Measurements from ENCODE around the gene SULT1C3.

Gene SULT1C3

GRCh38 chr2:108239786-108240185 is at the start of gene SULT1C3:
Gene SULT1C3, plus strand, starts transcription at chr2:108239968. Its CDS starts 7,227 bp downstream, at chr2:108247195.
- TF ChIP-seq GATA2 (IDR thresholded peaks at IDR 0.05; ENCODE audit: low read depth, low read length) (no peak), GATA3 (IDR thresholded peaks at IDR 0.05; ENCODE audit: low read depth, low read length) (no peak)

GRCh38 chr2:108193251-108193650 is 46.5 kb upstream of the SULT1C3 start:
- no peak for TF ChIP-seq GATA2 (IDR thresholded peaks at IDR 0.05; ENCODE audit: low read depth, low read length)
- no peak for TF ChIP-seq GATA3 (IDR thresholded peaks at IDR 0.05; ENCODE audit: low read depth, low read length)

- TF ChIP-seq GATA3 (IDR thresholded peaks at IDR 0.05; ENCODE audit: low read depth, low read length) = no peak
- no peak for TF ChIP-seq GATA2 (IDR thresholded peaks at IDR 0.05; ENCODE audit: low read depth, low read length)
Observed at GRCh38 chr2:108194409-108195132, 45.2 kb upstream of the SULT1C3 start.

- TF ChIP-seq GATA2 (IDR thresholded peaks at IDR 0.05; ENCODE audit: low read depth, low read length) (no peak), GATA3 (IDR thresholded peaks at IDR 0.05; ENCODE audit: low read depth, low read length) (no peak)
Observed at GRCh38 chr2:108195133-108195439, 44.7 kb upstream of the SULT1C3 start.

- TF ChIP-seq GATA3 (IDR thresholded peaks at IDR 0.05; ENCODE audit: low read depth, low read length) = no peak
- TF ChIP-seq GATA2 (IDR thresholded peaks at IDR 0.05; ENCODE audit: low read depth, low read length) = no peak
Observed at GRCh38 chr2:108199726-108200125, 40.0 kb upstream of the SULT1C3 start.

GRCh38 chr2:108200569-108200968 is 39.2 kb upstream of the SULT1C3 start:
- TF ChIP-seq GATA2 (IDR thresholded peaks at IDR 0.05; ENCODE audit: low read depth, low read length) (no peak), GATA3 (IDR thresholded peaks at IDR 0.05; ENCODE audit: low read depth, low read length) (no peak)

- TF ChIP-seq GATA2 (IDR thresholded peaks at IDR 0.05; ENCODE audit: low read depth, low read length) (no peak), GATA3 (IDR thresholded peaks at IDR 0.05; ENCODE audit: low read depth, low read length) (no peak)
Observed at GRCh38 chr2:108212671-108213070, 27.1 kb upstream of the SULT1C3 start.

GRCh38 chr2:108215794-108216211 is 24.0 kb upstream of the SULT1C3 start:
- TF ChIP-seq GATA2 (IDR thresholded peaks at IDR 0.05; ENCODE audit: low read depth, low read length) = no peak

- no peak for TF ChIP-seq GATA3 (IDR thresholded peaks at IDR 0.05; ENCODE audit: low read depth, low read length)
Observed at GRCh38 chr2:108217211-108217610, 22.6 kb upstream of the SULT1C3 start.

GRCh38 chr2:108219688-108220087 is 20.1 kb upstream of the SULT1C3 start:
- TF ChIP-seq GATA3 (IDR thresholded peaks at IDR 0.05; ENCODE audit: low read depth, low read length) = no peak
- no peak for TF ChIP-seq GATA2 (IDR thresholded peaks at IDR 0.05; ENCODE audit: low read depth, low read length)

GRCh38 chr2:108220191-108220590 is 19.6 kb upstream of the SULT1C3 start:
- TF ChIP-seq GATA2 (IDR thresholded peaks at IDR 0.05; ENCODE audit: low read depth, low read length) (no peak), GATA3 (IDR thresholded peaks at IDR 0.05; ENCODE audit: low read depth, low read length) (no peak)

- TF ChIP-seq GATA2 (IDR thresholded peaks at IDR 0.05; ENCODE audit: low read depth, low read length) (no peak), GATA3 (IDR thresholded peaks at IDR 0.05; ENCODE audit: low read depth, low read length) (no peak)
Observed at GRCh38 chr2:108220942-108221541, 18.7 kb upstream of the SULT1C3 start.

- no peak for TF ChIP-seq GATA3 (IDR thresholded peaks at IDR 0.05; ENCODE audit: low read depth, low read length)
- no peak for TF ChIP-seq GATA2 (IDR thresholded peaks at IDR 0.05; ENCODE audit: low read depth, low read length)
Observed at GRCh38 chr2:108222261-108222660, 17.5 kb upstream of the SULT1C3 start.

GRCh38 chr2:108223573-108223972 is 16.2 kb upstream of the SULT1C3 start:
- no peak for TF ChIP-seq GATA3 (IDR thresholded peaks at IDR 0.05; ENCODE audit: low read depth, low read length)

- TF ChIP-seq GATA2 (IDR thresholded peaks at IDR 0.05; ENCODE audit: low read depth, low read length) = no peak
- no peak for TF ChIP-seq GATA3 (IDR thresholded peaks at IDR 0.05; ENCODE audit: low read depth, low read length)
Observed at GRCh38 chr2:108224022-108224421, 15.7 kb upstream of the SULT1C3 start.

- no peak for TF ChIP-seq GATA3 (IDR thresholded peaks at IDR 0.05; ENCODE audit: low read depth, low read length)
- TF ChIP-seq GATA2 (IDR thresholded peaks at IDR 0.05; ENCODE audit: low read depth, low read length) = no peak
Observed at GRCh38 chr2:108226564-108226963, 13.2 kb upstream of the SULT1C3 start.

Measured in SH-SY5Y (cell line).